HCT116 (cell line): Measurements from ENCODE around the gene LIG1.

Source experiments
- ATF3 ChIP-seq: IDR thresholded peaks from 2 replicates; pipeline ENCODE4 v1.6.1; 2012
- CTCF ChIP-seq, 3 experiments: fragments of 200-600 bp in 1 of 3; sonication (generic) in 1 of 3; IDR thresholded peaks in 2 of 3; conservative IDR thresholded peaks in 1 of 3; 2 replicates each; pipeline ENCODE4 v1.5.1; 2012 to 2017; ENCODE audit warnings: low read depth in 2 of 3, low read length in 2 of 3, antibody characterized with exemption in 1 of 3, borderline replicate concordance in 1 of 3, control low read depth in 1 of 3, mild to moderate bottlenecking in 1 of 3, mixed read lengths in 1 of 3, mixed run types in 1 of 3, moderate library complexity in 1 of 3; ENCODE audit not compliant: insufficient read depth in 1 of 3
- EZH2phosphoT487 ChIP-seq: fragments of 200-600 bp; IDR thresholded peaks from 2 replicates; pipeline ENCODE4 v1.6.1; 2018; ENCODE audit warnings: antibody characterized with exemption, borderline replicate concordance
- JUND ChIP-seq: IDR thresholded peaks from 2 replicates; pipeline ENCODE4 v1.6.1; 2012
- MAX ChIP-seq: IDR thresholded peaks from 2 replicates; pipeline ENCODE4 v1.6.1; 2012
- POLR2A ChIP-seq: IDR thresholded peaks from 2 replicates; pipeline ENCODE4 v1.7.0; 2011; ENCODE audit warnings: borderline replicate concordance; ENCODE audit not compliant: insufficient read depth, insufficient read length; ENCODE audit errors: extremely low read depth
- SRF ChIP-seq: IDR thresholded peaks from 2 replicates; pipeline ENCODE4 v1.6.1; 2012; ENCODE audit warnings: low read depth
- YY1 ChIP-seq: IDR thresholded peaks from 2 replicates; pipeline ENCODE4 v1.6.1; 2011; ENCODE audit warnings: low read length, low read depth, moderate library complexity, mild to moderate bottlenecking; ENCODE audit not compliant: insufficient replicate concordance; ENCODE audit errors: extremely low read depth

GRCh38 chr19:48176226-48176625 is 6.1 kb upstream of the LIG1 start:
- no peak for TF ChIP-seq CTCF (IDR thresholded peaks at IDR 0.05 in 2 of 3, conservative IDR thresholded peaks at IDR 0.05 in 1 of 3; ENCODE audit: borderline replicate concordance in 1 of 3, insufficient read depth in 1 of 3, low read depth in 2 of 3, low read length in 2 of 3)
- no peak for TF ChIP-seq ATF3
- no peak for TF ChIP-seq POLR2A
- no peak for TF ChIP-seq EZH2phosphoT487
- TF ChIP-seq MAX = no peak
- TF ChIP-seq JUND = no peak
- TF ChIP-seq YY1 = no peak
- TF ChIP-seq SRF = no peak
